ENCODE data around the gene MOG. TPM values are rescaled to one million over a fixed set of nuclear protein-coding genes. Genes with fewer than 3 reads are reported as not detected.

Gene MOG
- total and polyA plus RNA-seq, 2 experiments from 2014 or later = 0.55 to 2.5 TPM

DNA sequence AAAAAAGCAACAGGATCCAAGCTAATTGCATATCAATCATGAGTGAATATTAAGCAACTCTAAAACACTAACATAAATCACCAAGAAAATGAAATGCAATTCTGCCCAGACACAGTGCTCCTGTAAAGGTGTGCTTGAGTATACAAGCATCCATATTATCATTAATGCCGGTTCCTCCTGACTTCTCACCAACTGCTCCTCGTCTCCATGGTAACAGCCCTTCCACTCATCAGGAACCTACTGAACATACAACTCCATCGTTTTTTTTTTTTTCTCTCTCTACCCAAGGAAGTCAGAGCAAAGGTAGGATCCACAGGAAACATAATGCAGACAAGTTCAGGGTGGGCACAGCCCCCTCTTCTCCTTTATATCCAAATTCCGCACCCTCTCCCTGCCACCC is 36.3 kb upstream of the MOG start:
- ATAC-seq = no peak

More for the DNA sequence above, 36.3 kb upstream of the MOG start:
- H3K4me1 ChIP-seq (ENCODE audit: insufficient read depth) = peaks cover 38% of the 10 kb centered on the region
- no peaks in the 10 kb centered on the region for H3K27me3 ChIP-seq (ENCODE audit: insufficient read depth)
- H3K4me3 ChIP-seq = no peak overlapping the region
- no peaks in the 10 kb centered on the region for H3K9me2 ChIP-seq (ENCODE audit: insufficient read depth)
- no peak for DNase-seq (ENCODE audit: low spot score)
- peaks cover 55% of the 10 kb centered on the region for H3F3A ChIP-seq (replicated peaks; ENCODE audit: low read depth)
- peak overlapping the region; percentile 83; the same call in 1 of the 2 replicates for H3K27ac ChIP-seq (ENCODE audit: low read depth)
- H3K4me1 Mint-ChIP-seq = peaks cover 54% of the 10 kb centered on the region
- H3K36me3 Mint-ChIP-seq (ENCODE audit: low read depth) = peaks cover 89% of the 10 kb centered on the region
- TF ChIP-seq ZNF114 (CRISPR knock-in tag; IDR thresholded peaks at IDR 0.05) = no peak
- no peak for TF ChIP-seq POLR2AphosphoS5 (IDR thresholded peaks at IDR 0.05; ENCODE audit: low read depth)
- no peak for TF ChIP-seq JUNB (IDR thresholded peaks at IDR 0.05; ENCODE audit: unreplicated experiment)
- no peak for TF ChIP-seq STAT1 (IDR thresholded peaks at IDR 0.05; ENCODE audit: unreplicated experiment)
- TF ChIP-seq CREB1 (CRISPR knock-in tag; IDR thresholded peaks at IDR 0.05; ENCODE audit: low read depth) = no peak
- TF ChIP-seq EZH2phosphoT487 (IDR thresholded peaks at IDR 0.05; ENCODE audit: unreplicated experiment) = no peak
- TF ChIP-seq, protein P1, sequence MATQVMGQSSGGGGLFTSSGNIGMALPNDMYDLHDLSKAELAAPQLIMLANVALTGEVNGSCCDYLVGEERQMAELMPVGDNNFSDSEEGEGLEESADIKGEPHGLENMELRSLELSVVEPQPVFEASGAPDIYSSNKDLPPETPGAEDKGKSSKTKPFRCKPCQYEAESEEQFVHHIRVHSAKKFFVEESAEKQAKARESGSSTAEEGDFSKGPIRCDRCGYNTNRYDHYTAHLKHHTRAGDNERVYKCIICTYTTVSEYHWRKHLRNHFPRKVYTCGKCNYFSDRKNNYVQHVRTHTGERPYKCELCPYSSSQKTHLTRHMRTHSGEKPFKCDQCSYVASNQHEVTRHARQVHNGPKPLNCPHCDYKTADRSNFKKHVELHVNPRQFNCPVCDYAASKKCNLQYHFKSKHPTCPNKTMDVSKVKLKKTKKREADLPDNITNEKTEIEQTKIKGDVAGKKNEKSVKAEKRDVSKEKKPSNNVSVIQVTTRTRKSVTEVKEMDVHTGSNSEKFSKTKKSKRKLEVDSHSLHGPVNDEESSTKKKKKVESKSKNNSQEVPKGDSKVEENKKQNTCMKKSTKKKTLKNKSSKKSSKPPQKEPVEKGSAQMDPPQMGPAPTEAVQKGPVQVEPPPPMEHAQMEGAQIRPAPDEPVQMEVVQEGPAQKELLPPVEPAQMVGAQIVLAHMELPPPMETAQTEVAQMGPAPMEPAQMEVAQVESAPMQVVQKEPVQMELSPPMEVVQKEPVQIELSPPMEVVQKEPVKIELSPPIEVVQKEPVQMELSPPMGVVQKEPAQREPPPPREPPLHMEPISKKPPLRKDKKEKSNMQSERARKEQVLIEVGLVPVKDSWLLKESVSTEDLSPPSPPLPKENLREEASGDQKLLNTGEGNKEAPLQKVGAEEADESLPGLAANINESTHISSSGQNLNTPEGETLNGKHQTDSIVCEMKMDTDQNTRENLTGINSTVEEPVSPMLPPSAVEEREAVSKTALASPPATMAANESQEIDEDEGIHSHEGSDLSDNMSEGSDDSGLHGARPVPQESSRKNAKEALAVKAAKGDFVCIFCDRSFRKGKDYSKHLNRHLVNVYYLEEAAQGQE (IDR thresholded peaks at IDR 0.05; ENCODE audit: unreplicated experiment) = no peak
- TF ChIP-seq, protein P2, sequence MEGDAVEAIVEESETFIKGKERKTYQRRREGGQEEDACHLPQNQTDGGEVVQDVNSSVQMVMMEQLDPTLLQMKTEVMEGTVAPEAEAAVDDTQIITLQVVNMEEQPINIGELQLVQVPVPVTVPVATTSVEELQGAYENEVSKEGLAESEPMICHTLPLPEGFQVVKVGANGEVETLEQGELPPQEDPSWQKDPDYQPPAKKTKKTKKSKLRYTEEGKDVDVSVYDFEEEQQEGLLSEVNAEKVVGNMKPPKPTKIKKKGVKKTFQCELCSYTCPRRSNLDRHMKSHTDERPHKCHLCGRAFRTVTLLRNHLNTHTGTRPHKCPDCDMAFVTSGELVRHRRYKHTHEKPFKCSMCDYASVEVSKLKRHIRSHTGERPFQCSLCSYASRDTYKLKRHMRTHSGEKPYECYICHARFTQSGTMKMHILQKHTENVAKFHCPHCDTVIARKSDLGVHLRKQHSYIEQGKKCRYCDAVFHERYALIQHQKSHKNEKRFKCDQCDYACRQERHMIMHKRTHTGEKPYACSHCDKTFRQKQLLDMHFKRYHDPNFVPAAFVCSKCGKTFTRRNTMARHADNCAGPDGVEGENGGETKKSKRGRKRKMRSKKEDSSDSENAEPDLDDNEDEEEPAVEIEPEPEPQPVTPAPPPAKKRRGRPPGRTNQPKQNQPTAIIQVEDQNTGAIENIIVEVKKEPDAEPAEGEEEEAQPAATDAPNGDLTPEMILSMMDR (conservative IDR thresholded peaks at IDR 0.05; ENCODE audit: low read depth in 2 of 2) = no peak
- no peak for TF ChIP-seq NANOG (IDR thresholded peaks at IDR 0.05; ENCODE audit: borderline replicate concordance)
- TF ChIP-seq, protein P3, sequence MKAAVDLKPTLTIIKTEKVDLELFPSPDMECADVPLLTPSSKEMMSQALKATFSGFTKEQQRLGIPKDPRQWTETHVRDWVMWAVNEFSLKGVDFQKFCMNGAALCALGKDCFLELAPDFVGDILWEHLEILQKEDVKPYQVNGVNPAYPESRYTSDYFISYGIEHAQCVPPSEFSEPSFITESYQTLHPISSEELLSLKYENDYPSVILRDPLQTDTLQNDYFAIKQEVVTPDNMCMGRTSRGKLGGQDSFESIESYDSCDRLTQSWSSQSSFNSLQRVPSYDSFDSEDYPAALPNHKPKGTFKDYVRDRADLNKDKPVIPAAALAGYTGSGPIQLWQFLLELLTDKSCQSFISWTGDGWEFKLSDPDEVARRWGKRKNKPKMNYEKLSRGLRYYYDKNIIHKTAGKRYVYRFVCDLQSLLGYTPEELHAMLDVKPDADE (IDR thresholded peaks at IDR 0.05) = no peak
- no peak for TF ChIP-seq EZH2 (IDR thresholded peaks at IDR 0.05; ENCODE audit: low read depth, unreplicated experiment)
- no peak for TF ChIP-seq ZNF331 (CRISPR knock-in tag; IDR thresholded peaks at IDR 0.05; ENCODE audit: low read depth)
- TF ChIP-seq, protein P4, sequence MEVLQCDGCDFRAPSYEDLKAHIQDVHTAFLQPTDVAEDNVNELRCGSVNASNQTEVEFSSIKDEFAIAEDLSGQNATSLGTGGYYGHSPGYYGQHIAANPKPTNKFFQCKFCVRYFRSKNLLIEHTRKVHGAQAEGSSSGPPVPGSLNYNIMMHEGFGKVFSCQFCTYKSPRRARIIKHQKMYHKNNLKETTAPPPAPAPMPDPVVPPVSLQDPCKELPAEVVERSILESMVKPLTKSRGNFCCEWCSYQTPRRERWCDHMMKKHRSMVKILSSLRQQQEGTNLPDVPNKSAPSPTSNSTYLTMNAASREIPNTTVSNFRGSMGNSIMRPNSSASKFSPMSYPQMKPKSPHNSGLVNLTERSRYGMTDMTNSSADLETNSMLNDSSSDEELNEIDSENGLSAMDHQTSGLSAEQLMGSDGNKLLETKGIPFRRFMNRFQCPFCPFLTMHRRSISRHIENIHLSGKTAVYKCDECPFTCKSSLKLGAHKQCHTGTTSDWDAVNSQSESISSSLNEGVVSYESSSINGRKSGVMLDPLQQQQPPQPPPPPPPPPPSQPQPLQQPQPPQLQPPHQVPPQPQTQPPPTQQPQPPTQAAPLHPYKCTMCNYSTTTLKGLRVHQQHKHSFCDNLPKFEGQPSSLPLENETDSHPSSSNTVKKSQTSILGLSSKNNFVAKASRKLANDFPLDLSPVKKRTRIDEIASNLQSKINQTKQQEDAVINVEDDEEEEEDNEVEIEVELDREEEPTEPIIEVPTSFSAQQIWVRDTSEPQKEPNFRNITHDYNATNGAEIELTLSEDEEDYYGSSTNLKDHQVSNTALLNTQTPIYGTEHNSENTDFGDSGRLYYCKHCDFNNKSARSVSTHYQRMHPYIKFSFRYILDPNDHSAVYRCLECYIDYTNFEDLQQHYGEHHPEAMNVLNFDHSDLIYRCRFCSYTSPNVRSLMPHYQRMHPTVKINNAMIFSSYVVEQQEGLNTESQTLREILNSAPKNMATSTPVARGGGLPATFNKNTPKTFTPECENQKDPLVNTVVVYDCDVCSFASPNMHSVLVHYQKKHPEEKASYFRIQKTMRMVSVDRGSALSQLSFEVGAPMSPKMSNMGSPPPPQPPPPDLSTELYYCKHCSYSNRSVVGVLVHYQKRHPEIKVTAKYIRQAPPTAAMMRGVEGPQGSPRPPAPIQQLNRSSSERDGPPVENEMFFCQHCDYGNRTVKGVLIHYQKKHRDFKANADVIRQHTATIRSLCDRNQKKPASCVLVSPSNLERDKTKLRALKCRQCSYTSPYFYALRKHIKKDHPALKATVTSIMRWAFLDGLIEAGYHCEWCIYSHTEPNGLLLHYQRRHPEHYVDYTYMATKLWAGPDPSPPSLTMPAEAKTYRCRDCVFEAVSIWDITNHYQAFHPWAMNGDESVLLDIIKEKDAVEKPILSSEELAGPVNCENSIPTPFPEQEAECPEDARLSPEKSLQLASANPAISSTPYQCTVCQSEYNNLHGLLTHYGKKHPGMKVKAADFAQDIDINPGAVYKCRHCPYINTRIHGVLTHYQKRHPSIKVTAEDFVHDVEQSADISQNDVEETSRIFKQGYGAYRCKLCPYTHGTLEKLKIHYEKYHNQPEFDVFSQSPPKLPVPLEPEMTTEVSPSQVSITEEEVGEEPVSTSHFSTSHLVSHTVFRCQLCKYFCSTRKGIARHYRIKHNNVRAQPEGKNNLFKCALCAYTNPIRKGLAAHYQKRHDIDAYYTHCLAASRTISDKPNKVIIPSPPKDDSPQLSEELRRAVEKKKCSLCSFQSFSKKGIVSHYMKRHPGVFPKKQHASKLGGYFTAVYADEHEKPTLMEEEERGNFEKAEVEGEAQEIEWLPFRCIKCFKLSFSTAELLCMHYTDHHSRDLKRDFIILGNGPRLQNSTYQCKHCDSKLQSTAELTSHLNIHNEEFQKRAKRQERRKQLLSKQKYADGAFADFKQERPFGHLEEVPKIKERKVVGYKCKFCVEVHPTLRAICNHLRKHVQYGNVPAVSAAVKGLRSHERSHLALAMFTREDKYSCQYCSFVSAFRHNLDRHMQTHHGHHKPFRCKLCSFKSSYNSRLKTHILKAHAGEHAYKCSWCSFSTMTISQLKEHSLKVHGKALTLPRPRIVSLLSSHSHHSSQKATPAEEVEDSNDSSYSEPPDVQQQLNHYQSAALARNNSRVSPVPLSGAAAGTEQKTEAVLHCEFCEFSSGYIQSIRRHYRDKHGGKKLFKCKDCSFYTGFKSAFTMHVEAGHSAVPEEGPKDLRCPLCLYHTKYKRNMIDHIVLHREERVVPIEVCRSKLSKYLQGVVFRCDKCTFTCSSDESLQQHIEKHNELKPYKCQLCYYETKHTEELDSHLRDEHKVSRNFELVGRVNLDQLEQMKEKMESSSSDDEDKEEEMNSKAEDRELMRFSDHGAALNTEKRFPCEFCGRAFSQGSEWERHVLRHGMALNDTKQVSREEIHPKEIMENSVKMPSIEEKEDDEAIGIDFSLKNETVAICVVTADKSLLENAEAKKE (CRISPR knock-in tag; IDR thresholded peaks at IDR 0.05) = no peak
- peaks cover 22% of the 10 kb centered on the region for H3K27me3 Mint-ChIP-seq (ENCODE audit: insufficient read depth, low read depth, poor library complexity)
- peaks cover 28% of the 10 kb centered on the region for H4K20me1 ChIP-seq (replicated peaks; ENCODE audit: insufficient read depth)
- H3K4me3 Mint-ChIP-seq = no peak overlapping the region; the same call in 2 of the 3 replicates
- peak overlapping the region; percentile 13 for H3K27ac Mint-ChIP-seq
- H2AFZ ChIP-seq = no peak overlapping the region
- no peak overlapping the region for H3K4me2 ChIP-seq
- no peaks in the 10 kb centered on the region for H3K9me3 Mint-ChIP-seq
- H3K79me2 ChIP-seq (replicated peaks; ENCODE audit: insufficient read depth) = peaks cover 76% of the 10 kb centered on the region
- H3K36me3 ChIP-seq (ENCODE audit: insufficient read depth) = peaks cover 70% of the 10 kb centered on the region
